Neuronal stem cell (in vitro differentiated cells): Measurements from ENCODE around the gene PACRG.

Experiments
- DNase-seq: peaks from one replicate; pipeline ENCODE4 v3.0.0-alpha.2; 2013; ENCODE audit warnings: low spot score
- H2AFZ ChIP-seq: one replicate; pipeline ENCODE4 v1.6.1; 2013; ENCODE audit warnings: mild to moderate bottlenecking, low read length, inconsistent platforms
- H2AK5ac ChIP-seq: 2 replicates; pipeline ENCODE4 v1.6.1; 2013; ENCODE audit warnings: low read depth, mild to moderate bottlenecking, inconsistent platforms, low read length, moderate library complexity, mixed read lengths
- H2BK120ac ChIP-seq: 2 replicates; pipeline ENCODE4 v1.6.1; 2013; ENCODE audit warnings: low read depth, mild to moderate bottlenecking, inconsistent platforms, low read length, moderate library complexity, mixed read lengths
- H2BK12ac ChIP-seq: one replicate; pipeline ENCODE4 v1.6.1; 2013; ENCODE audit warnings: low read length, inconsistent platforms
- H2BK15ac ChIP-seq: 2 replicates; pipeline ENCODE4 v1.6.1; 2013; ENCODE audit warnings: mild to moderate bottlenecking, low read length, inconsistent platforms, mixed read lengths
- H2BK5ac ChIP-seq: one replicate; pipeline ENCODE4 v1.6.1; 2013; ENCODE audit warnings: inconsistent platforms, mild to moderate bottlenecking, low read length, moderate library complexity
- H3K14ac ChIP-seq: one replicate; pipeline ENCODE4 v1.6.1; 2013; ENCODE audit warnings: low read length, inconsistent platforms
- H3K18ac ChIP-seq: 2 replicates; pipeline ENCODE4 v1.6.1; 2013; ENCODE audit warnings: low read length, inconsistent platforms
- H3K23ac ChIP-seq: 2 replicates; pipeline ENCODE4 v1.6.1; 2013; ENCODE audit warnings: low read depth, mild to moderate bottlenecking, mixed read lengths, low read length, inconsistent platforms; ENCODE audit not compliant: poor library complexity
- H3K27ac ChIP-seq: replicated peaks from 3 replicates; pipeline ENCODE4 v1.5.1; 2013; ENCODE audit warnings: low read length, inconsistent platforms
- H3K27me3 ChIP-seq, 3 experiments: 2 replicates each; pipeline ENCODE4 v1.6.1; 2013; ENCODE audit warnings: low read length in 3 of 3, mild to moderate bottlenecking in 2 of 3, inconsistent platforms in 1 of 3, low read depth in 1 of 3, mixed read lengths in 1 of 3, moderate library complexity in 1 of 3; ENCODE audit not compliant: control insufficient read depth in 3 of 3, insufficient read depth in 3 of 3
- H3K36me3 ChIP-seq, 2 donors: replicated peaks in 1 of 2; 2 replicates each; pipeline ENCODE4 v1.6.1; 2013; ENCODE audit warnings: low read length in 2 of 2; ENCODE audit not compliant: control insufficient read depth in 2 of 2, insufficient read depth in 2 of 2
- H3K4ac ChIP-seq: 2 replicates; pipeline ENCODE4 v1.6.1; 2013; ENCODE audit warnings: inconsistent platforms, mild to moderate bottlenecking, low read length, moderate library complexity
- H3K4me1 ChIP-seq, 2 donors: 1 replicate in 1 of 2; 2 replicates in 1 of 2; pipeline ENCODE4 v1.6.1; 2013; ENCODE audit warnings: low read length in 2 of 2, low read depth in 1 of 2; ENCODE audit not compliant: control insufficient read depth in 2 of 2, insufficient read depth in 1 of 2
- H3K4me2 ChIP-seq: one replicate; pipeline ENCODE4 v1.6.1; 2013; ENCODE audit warnings: mild to moderate bottlenecking, low read length, inconsistent platforms; ENCODE audit not compliant: insufficient read depth, poor library complexity, severe bottlenecking
- H3K4me3 ChIP-seq, 2 donors: 2 replicates each; pipeline ENCODE4 v1.5.1; 2013; ENCODE audit warnings: low read length in 2 of 2, mild to moderate bottlenecking in 2 of 2, inconsistent platforms in 1 of 2, moderate library complexity in 1 of 2
- H3K79me1 ChIP-seq: one replicate; pipeline ENCODE4 v1.6.1; 2013; ENCODE audit warnings: low read depth, mild to moderate bottlenecking, inconsistent platforms, low read length, moderate library complexity
- H3K9ac ChIP-seq: one replicate; pipeline ENCODE4 v1.6.1; 2013; ENCODE audit warnings: mild to moderate bottlenecking, low read depth, low read length, inconsistent platforms; ENCODE audit not compliant: poor library complexity
- H3K9me3 ChIP-seq, 2 donors: replicated peaks in 1 of 2; 2 replicates each; pipeline versions ENCODE3 to v1.6.1; 2013; ENCODE audit warnings: low read length in 2 of 2, mild to moderate bottlenecking in 2 of 2, inconsistent platforms in 1 of 2, low read depth in 1 of 2, mixed read lengths in 1 of 2, moderate library complexity in 1 of 2; ENCODE audit not compliant: control insufficient read depth in 2 of 2, insufficient read depth in 1 of 2
- H4K8ac ChIP-seq: one replicate; pipeline ENCODE4 v1.6.1; 2013; ENCODE audit warnings: low read depth, mild to moderate bottlenecking, inconsistent platforms, low read length, moderate library complexity
- H4K91ac ChIP-seq: one replicate; pipeline ENCODE4 v1.6.1; 2013; ENCODE audit warnings: low read length, low read depth, mild to moderate bottlenecking, inconsistent platforms; ENCODE audit not compliant: poor library complexity
- WGBS, 2 donors: extraction: QIAGEN DNeasy Blood & Tissue Kit; methylation state at CpG; one replicate each; pipeline ENCODE4 v1.1.7; 2013; ENCODE audit warnings: missing lambda C conversion rate in 2 of 2, mixed read lengths in 1 of 2; ENCODE audit not compliant: insufficient read length in 2 of 2, insufficient replicate concordance in 1 of 2; ENCODE audit errors: extremely low coverage in 2 of 2; 5-methylcytosine and 5-hydroxymethylcytosine counted together

The PACRG gene

GRCh38 chr6:162819284-162819683 is 91.5 kb downstream of the PACRG start:
- Histone ChIP-seq H3K27ac (no peak overlapping the region), H3K4me1 (no peaks in the 10 kb centered on the region), H3K27me3 (no peaks in the 10 kb centered on the region), H3K4me3 (no peak overlapping the region), H2AFZ (no peak overlapping the region), H2BK120ac (no peak overlapping the region), H2BK12ac (no peak overlapping the region), H3K9ac (no peak overlapping the region), H3K4me2 (no peak overlapping the region), H2AK5ac (no peak overlapping the region), H3K36me3 (no peaks in the 10 kb centered on the region), H3K18ac (no peak overlapping the region), H3K14ac (no peak overlapping the region), H3K23ac (no peak overlapping the region), H4K91ac (no peak overlapping the region), H3K4ac (no peak overlapping the region), H2BK5ac (no peak overlapping the region), H4K8ac (no peak overlapping the region), H2BK15ac (no peak overlapping the region), H3K79me1 (no peaks in the 10 kb centered on the region), H3K9me3 (no peaks in the 10 kb centered on the region)
- no peak for DNase-seq
- no CpG with 5 or more reads among the region's 2 CpGs for WGBS, 2 donors

DNA sequence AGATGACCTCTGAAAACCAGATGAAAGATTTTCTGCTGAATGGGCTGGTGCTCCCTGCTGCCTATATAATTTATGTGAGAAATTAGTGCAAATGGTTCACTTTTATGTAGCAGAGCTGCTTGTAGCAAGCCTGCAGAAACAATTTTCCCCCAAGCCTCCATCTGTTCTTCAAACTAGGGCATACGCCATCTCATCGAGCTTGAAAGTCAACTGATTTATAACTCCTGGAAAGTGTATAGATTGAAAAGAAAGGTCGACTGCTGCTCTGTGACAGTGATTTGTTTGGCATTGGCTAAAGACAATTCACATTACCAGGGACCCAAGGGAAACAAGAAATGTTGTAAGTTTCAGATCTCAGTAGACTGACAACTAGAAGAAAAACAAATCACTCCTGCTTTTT is 93.3 kb downstream of the PACRG start:
- Histone ChIP-seq H3K9ac (no peak overlapping the region), H3K9me3 (no peaks in the 10 kb centered on the region), H3K79me1 (no peaks in the 10 kb centered on the region), H4K8ac (no peak overlapping the region), H3K4me3 (no peak overlapping the region), H2AK5ac (no peak overlapping the region), H2BK5ac (no peak overlapping the region), H2BK15ac (no peak overlapping the region), H3K27me3 (no peaks in the 10 kb centered on the region), H3K14ac (no peak overlapping the region), H3K18ac (no peak overlapping the region), H3K27ac (no peak overlapping the region), H2BK12ac (no peak overlapping the region), H3K36me3 (no peaks in the 10 kb centered on the region), H3K4me1 (peaks cover 0 to 2% of the 10 kb centered on the region in 2 donors), H2AFZ (peak overlapping the region; percentile 16), H3K4me2 (no peak overlapping the region), H2BK120ac (no peak overlapping the region), H3K23ac (no peak overlapping the region), H4K91ac (no peak overlapping the region), H3K4ac (no peak overlapping the region)
- DNase-seq = no peak
- WGBS, 2 donors = no CpG with 5 or more reads among the region's 3 CpGs

DNA sequence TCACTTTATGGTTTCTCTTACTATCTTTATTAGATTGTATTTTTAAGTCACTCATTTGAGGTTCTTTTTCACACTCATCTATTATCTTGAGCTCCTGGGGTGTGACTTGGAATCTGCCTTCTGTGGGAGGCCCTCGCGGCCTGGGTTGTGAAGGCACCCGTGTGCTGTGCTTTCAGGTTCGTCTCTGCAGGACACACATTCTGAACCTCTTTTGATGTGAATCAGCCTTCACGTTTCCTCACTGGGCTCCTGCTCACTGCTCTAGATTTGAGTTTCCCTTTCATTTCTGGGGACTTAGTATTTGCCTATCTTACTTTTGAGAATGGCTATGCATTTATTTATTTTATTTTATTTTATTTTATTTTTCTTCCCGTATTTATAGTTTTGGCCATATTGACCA is 97.8 kb downstream of the PACRG start:
- Histone ChIP-seq H3K79me1 (no peaks in the 10 kb centered on the region), H3K27me3 (no peaks in the 10 kb centered on the region), H4K91ac (no peak overlapping the region), H3K14ac (no peak overlapping the region), H4K8ac (no peak overlapping the region), H3K4me3 (no peak overlapping the region), H2AK5ac (no peak overlapping the region), H2AFZ (no peak overlapping the region), H3K9ac (no peak overlapping the region), H3K4me2 (no peak overlapping the region), H3K18ac (no peak overlapping the region), H3K9me3 (no peaks in the 10 kb centered on the region), H2BK120ac (no peak overlapping the region), H3K23ac (no peak overlapping the region), H2BK5ac (no peak overlapping the region), H2BK12ac (no peak overlapping the region), H3K4ac (no peak overlapping the region), H3K4me1 (peaks cover 0 to 2% of the 10 kb centered on the region in 2 donors), H2BK15ac (no peak overlapping the region), H3K36me3 (no peaks in the 10 kb centered on the region), H3K27ac (no peak overlapping the region)
- DNase-seq = no peak
- no CpG with 5 or more reads among the region's 6 CpGs for WGBS, 2 donors

DNA sequence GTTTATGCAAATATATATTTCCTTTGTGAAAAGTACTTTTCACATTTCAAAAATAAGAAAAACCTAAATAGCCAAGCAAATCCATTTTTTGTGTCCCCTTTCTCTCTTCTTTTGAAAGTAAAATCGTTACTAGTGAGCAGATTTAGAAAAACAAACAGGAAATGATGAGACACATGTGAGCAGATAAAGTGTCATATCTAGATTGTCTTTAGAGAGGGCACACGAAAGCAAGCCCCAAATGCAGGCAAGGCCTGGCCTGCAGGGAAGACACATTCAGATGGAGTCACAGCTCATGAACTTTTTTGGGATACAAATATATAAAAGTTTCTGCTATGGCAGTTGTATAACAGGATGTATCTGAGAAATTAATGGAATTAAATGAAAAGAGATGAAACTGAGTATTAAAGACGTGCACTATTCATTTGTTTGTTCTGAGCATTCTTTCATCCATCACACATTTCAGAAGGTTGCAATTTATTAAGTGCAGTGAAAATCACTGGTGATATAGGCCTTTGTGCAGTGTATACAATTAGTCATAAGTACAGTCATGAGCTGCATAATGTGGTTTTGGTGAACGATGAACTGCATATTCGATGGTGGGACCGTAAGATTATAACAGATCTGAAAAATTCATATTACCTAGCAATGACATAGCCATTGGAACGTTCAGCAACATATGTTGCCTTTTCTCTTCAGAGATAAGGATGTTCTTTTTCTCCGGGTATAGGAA is 101.4 kb downstream of the PACRG start:
- no peak overlapping the region for H2AK5ac ChIP-seq
- H3K79me1 ChIP-seq = no peaks in the 10 kb centered on the region
- no peak overlapping the region for H3K4me3 ChIP-seq
- no peak overlapping the region for H2BK5ac ChIP-seq
- no peak overlapping the region for H3K27ac ChIP-seq
- peaks cover 0 to 2% of the 10 kb centered on the region in 2 donors for H3K4me1 ChIP-seq
- no peak overlapping the region for H3K14ac ChIP-seq
- no peak overlapping the region for H2BK15ac ChIP-seq
- H3K36me3 ChIP-seq = no peaks in the 10 kb centered on the region
- H2BK12ac ChIP-seq = no peak overlapping the region
- no peak overlapping the region for H3K9ac ChIP-seq
- no peak overlapping the region for H4K8ac ChIP-seq
- H3K9me3 ChIP-seq = peaks cover 0 to 7% of the 10 kb centered on the region in 2 donors
- H3K23ac ChIP-seq = no peak overlapping the region
- DNase-seq = no peak
- H3K4me2 ChIP-seq = no peak overlapping the region
- H3K18ac ChIP-seq = no peak overlapping the region
- no peak overlapping the region for H2BK120ac ChIP-seq
- no peak overlapping the region for H3K4ac ChIP-seq
- WGBS, 2 donors = no CpG with 5 or more reads among the region's 8 CpGs
- H2AFZ ChIP-seq = no peak overlapping the region
- no peaks in the 10 kb centered on the region for H3K27me3 ChIP-seq
- H4K91ac ChIP-seq = no peak overlapping the region
